Loucy (cell line): ENCODE measurements around the gene RASSF10.

Source experiments
- H2AFZ ChIP-seq: fragments of 200-600 bp; sonication (generic); 2 replicates; pipeline ENCODE4 v1.6.0; 2016; ENCODE audit warnings: antibody characterized with exemption, mild to moderate bottlenecking, low read length, moderate library complexity
- H3F3A ChIP-seq: fragments of 200-600 bp; 2 replicates; pipeline ENCODE4 v1.6.0; 2016; ENCODE audit warnings: antibody characterized with exemption, low read depth, mild to moderate bottlenecking
- H3K27me3 ChIP-seq: fragments of 200-600 bp; sonication (generic); 2 replicates; pipeline ENCODE4 v1.6.1; 2014; ENCODE audit warnings: low read length, mild to moderate bottlenecking; ENCODE audit not compliant: insufficient read depth, poor library complexity, severe bottlenecking
- H3K36me3 ChIP-seq: fragments of 200-600 bp; sonication (generic); 2 replicates; pipeline ENCODE4 v1.6.1; 2016; ENCODE audit warnings: low read length; ENCODE audit not compliant: insufficient read depth
- H3K4me1 ChIP-seq: fragments of 200-600 bp; sonication (generic); 2 replicates; pipeline ENCODE4 v1.5.1; 2014; ENCODE audit warnings: low read length, mild to moderate bottlenecking; ENCODE audit not compliant: insufficient read depth, poor library complexity, severe bottlenecking
- H3K4me2 ChIP-seq: fragments of 200-600 bp; sonication (generic); 2 replicates; pipeline ENCODE4 v1.6.0; 2014; ENCODE audit warnings: antibody characterized with exemption, low read length, low read depth, mild to moderate bottlenecking; ENCODE audit not compliant: poor library complexity, severe bottlenecking
- H3K4me3 ChIP-seq: fragments of 200-600 bp; sonication (generic); 2 replicates; pipeline ENCODE4 v1.5.1; 2014; ENCODE audit warnings: low read length, mild to moderate bottlenecking, mixed read lengths; ENCODE audit not compliant: poor library complexity, severe bottlenecking
- H3K79me2 ChIP-seq: fragments of 200-600 bp; sonication (generic); 2 replicates; pipeline ENCODE4 v1.6.1; 2014; ENCODE audit warnings: low read length; ENCODE audit not compliant: insufficient read depth
- H3K9ac ChIP-seq: fragments of 200-600 bp; sonication (generic); 2 replicates; pipeline ENCODE4 v1.6.0; 2014; ENCODE audit warnings: mild to moderate bottlenecking, low read depth, low read length, moderate library complexity; ENCODE audit not compliant: poor library complexity, severe bottlenecking
- H3K9me2 ChIP-seq: fragments of 200-600 bp; sonication (generic); replicated peaks from 2 replicates; pipeline ENCODE4 v1.6.1; 2016; ENCODE audit warnings: low read depth, low read length, mixed read lengths
- H3K9me3 ChIP-seq: fragments of 200-600 bp; sonication (generic); 2 replicates; pipeline ENCODE4 v1.6.1; 2014; ENCODE audit warnings: mild to moderate bottlenecking, antibody characterized with exemption, low read length, low read depth; ENCODE audit not compliant: insufficient read depth
- H4K20me1 ChIP-seq: fragments of 200-600 bp; sonication (generic); 2 replicates; pipeline ENCODE4 v1.6.0; 2014; ENCODE audit warnings: antibody characterized with exemption, low read length, mild to moderate bottlenecking; ENCODE audit not compliant: insufficient read depth, poor library complexity, severe bottlenecking
- CTCF ChIP-seq: fragments of 200-600 bp; sonication (generic); conservative IDR thresholded peaks from 2 replicates; pipeline ENCODE4 v1.5.1; 2014; ENCODE audit warnings: mild to moderate bottlenecking, antibody characterized with exemption, low read length
- EZH2phosphoT487 ChIP-seq: fragments of 200-600 bp; IDR thresholded peaks from 2 replicates; pipeline ENCODE4 v1.6.1; 2018; ENCODE audit warnings: antibody characterized with exemption, mild to moderate bottlenecking, moderate library complexity, borderline replicate concordance

Gene RASSF10

GRCh38 chr11:13038366-13038765, 29.2 kb downstream of the RASSF10 start:
- Histone ChIP-seq H3K9me3 (no peaks in the 10 kb centered on the region), H3K27me3 (no peaks in the 10 kb centered on the region), H2AFZ (no peak overlapping the region), H3K79me2 (no peaks in the 10 kb centered on the region), H3K9me2 (no peaks in the 10 kb centered on the region), H4K20me1 (no peaks in the 10 kb centered on the region), H3K36me3 (no peaks in the 10 kb centered on the region), H3K9ac (no peak overlapping the region), H3K4me1 (no peaks in the 10 kb centered on the region), H3K4me2 (no peak overlapping the region), H3K4me3 (no peak overlapping the region), H3F3A (no peaks in the 10 kb centered on the region)
- TF ChIP-seq EZH2phosphoT487 (no peak), CTCF (no peak)

GRCh38 chr11:13039126-13039525, 30.0 kb downstream of the RASSF10 start:
- H3K27me3 ChIP-seq = peaks cover 5% of the 10 kb centered on the region
- H3K79me2 ChIP-seq = no peaks in the 10 kb centered on the region
- no peaks in the 10 kb centered on the region for H3K36me3 ChIP-seq
- H3K9me3 ChIP-seq = no peaks in the 10 kb centered on the region
- no peaks in the 10 kb centered on the region for H3F3A ChIP-seq
- H3K9ac ChIP-seq = no peak overlapping the region
- H4K20me1 ChIP-seq = no peaks in the 10 kb centered on the region
- H3K4me3 ChIP-seq = no peak overlapping the region
- no peaks in the 10 kb centered on the region for H3K4me1 ChIP-seq
- H2AFZ ChIP-seq = no peak overlapping the region
- no peak overlapping the region for H3K4me2 ChIP-seq
- TF ChIP-seq EZH2phosphoT487 (no peak), CTCF (no peak)
- no peaks in the 10 kb centered on the region for H3K9me2 ChIP-seq

- Histone ChIP-seq H3K9me2 (no peaks in the 10 kb centered on the region), H3K4me3 (no peak overlapping the region), H4K20me1 (no peaks in the 10 kb centered on the region), H3K4me2 (no peak overlapping the region), H3F3A (no peaks in the 10 kb centered on the region), H2AFZ (no peak overlapping the region), H3K9ac (no peak overlapping the region), H3K79me2 (no peaks in the 10 kb centered on the region), H3K36me3 (no peaks in the 10 kb centered on the region), H3K27me3 (peaks cover 5% of the 10 kb centered on the region), H3K9me3 (no peaks in the 10 kb centered on the region), H3K4me1 (no peaks in the 10 kb centered on the region)
- no peak for TF ChIP-seq CTCF
- TF ChIP-seq EZH2phosphoT487 = no peak
Observed at GRCh38 chr11:13040969-13041561, 31.9 kb downstream of the RASSF10 start.
